A549 (cell line): Measurements from ENCODE around the gene BLMH.

Experiments
- CEBPB ChIP-seq, 2 experiments: fragments of >200 bp in 1 of 2; sonication (Bioruptor Twin) in 1 of 2; formaldehyde crosslinking in 1 of 2; IDR thresholded peaks; 2 replicates each; pipeline ENCODE4 v1.6.1; 2012 to 2016
- EP300 ChIP-seq, 2 experiments: fragments of >200 bp; sonication (Bioruptor Twin); formaldehyde crosslinking; IDR thresholded peaks; 2 replicates in 1 of 2; 3 replicates in 1 of 2; pipeline ENCODE4 v1.6.1; 2016 to 2017
- JUN ChIP-seq, 2 experiments: fragments of >200 bp; sonication (Bioruptor Twin); formaldehyde crosslinking; IDR thresholded peaks; 2 replicates in 1 of 2; 3 replicates in 1 of 2; pipeline ENCODE4 v1.6.1; 2016 to 2017
- MYC ChIP-seq: IDR thresholded peaks from 2 replicates; pipeline ENCODE4 v1.6.1; 2012; ENCODE audit warnings: mild to moderate bottlenecking, inconsistent platforms, low read length, improper control_type of control experiment, borderline replicate concordance
- NFE2L2 ChIP-seq: fragments of 150-350 bp; conservative IDR thresholded peaks from 2 replicates; pipeline ENCODE4 v1.6.1; 2014; ENCODE audit warnings: low read length
- POLR2A ChIP-seq: IDR thresholded peaks from 2 replicates; pipeline ENCODE4 v1.6.1; 2012; ENCODE audit warnings: mild to moderate bottlenecking, low read length
- RFX5 ChIP-seq: fragments of 450-650 bp; IDR thresholded peaks from 2 replicates; pipeline ENCODE4 v1.7.1; 2014; ENCODE audit warnings: antibody characterized with exemption, mild to moderate bottlenecking, moderate library complexity
- ZSCAN20 ChIP-seq: fragments of 250-450 bp; sonication (Bioruptor Pico); IDR thresholded peaks from 2 replicates; pipeline ENCODE4 v1.8.0; 2022; ENCODE audit warnings: mild to moderate bottlenecking, moderate library complexity
- TF ChIP-seq, protein P1 (sequence below): fragments of >200 bp; sonication (Bioruptor Twin); formaldehyde crosslinking; IDR thresholded peaks from 3 replicates; pipeline ENCODE4 v1.5.1; 2016
- TF ChIP-seq, protein P2 (sequence below): IDR thresholded peaks from 2 replicates; pipeline ENCODE4 v1.6.1; 2012

DNA sequence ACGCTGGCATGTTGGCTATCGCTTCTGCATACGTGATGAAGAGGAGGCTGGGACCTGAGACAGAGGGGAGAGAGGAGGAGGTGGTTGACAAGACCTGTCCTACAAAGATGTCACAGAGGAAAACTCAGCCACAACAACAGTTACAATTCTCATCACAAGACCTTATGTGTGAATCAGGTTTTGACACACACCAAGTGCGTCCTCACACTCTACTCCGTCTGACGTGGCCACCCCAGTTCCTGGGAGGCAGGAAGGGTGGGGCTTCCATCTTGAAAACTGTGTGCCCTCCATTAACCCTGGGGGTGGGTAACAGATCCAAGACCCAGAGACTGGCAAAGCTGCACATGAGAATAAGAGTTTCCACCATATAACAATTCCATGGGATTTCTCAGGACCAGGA lies 80.4 kb downstream of the BLMH start:
- TF ChIP-seq MYC (no peak), RFX5 (no peak), JUN (IDR thresholded peaks at IDR 0.05) (no peak), POLR2A (no peak), EP300 (IDR thresholded peaks at IDR 0.05) (no peak), CEBPB (IDR thresholded peaks at IDR 0.05) (no peak), ZSCAN20 (CRISPR knock-in tag) (no peak), NFE2L2 (no peak)
- TF ChIP-seq, protein P1, sequence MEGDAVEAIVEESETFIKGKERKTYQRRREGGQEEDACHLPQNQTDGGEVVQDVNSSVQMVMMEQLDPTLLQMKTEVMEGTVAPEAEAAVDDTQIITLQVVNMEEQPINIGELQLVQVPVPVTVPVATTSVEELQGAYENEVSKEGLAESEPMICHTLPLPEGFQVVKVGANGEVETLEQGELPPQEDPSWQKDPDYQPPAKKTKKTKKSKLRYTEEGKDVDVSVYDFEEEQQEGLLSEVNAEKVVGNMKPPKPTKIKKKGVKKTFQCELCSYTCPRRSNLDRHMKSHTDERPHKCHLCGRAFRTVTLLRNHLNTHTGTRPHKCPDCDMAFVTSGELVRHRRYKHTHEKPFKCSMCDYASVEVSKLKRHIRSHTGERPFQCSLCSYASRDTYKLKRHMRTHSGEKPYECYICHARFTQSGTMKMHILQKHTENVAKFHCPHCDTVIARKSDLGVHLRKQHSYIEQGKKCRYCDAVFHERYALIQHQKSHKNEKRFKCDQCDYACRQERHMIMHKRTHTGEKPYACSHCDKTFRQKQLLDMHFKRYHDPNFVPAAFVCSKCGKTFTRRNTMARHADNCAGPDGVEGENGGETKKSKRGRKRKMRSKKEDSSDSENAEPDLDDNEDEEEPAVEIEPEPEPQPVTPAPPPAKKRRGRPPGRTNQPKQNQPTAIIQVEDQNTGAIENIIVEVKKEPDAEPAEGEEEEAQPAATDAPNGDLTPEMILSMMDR = no peak
- TF ChIP-seq, protein P2, sequence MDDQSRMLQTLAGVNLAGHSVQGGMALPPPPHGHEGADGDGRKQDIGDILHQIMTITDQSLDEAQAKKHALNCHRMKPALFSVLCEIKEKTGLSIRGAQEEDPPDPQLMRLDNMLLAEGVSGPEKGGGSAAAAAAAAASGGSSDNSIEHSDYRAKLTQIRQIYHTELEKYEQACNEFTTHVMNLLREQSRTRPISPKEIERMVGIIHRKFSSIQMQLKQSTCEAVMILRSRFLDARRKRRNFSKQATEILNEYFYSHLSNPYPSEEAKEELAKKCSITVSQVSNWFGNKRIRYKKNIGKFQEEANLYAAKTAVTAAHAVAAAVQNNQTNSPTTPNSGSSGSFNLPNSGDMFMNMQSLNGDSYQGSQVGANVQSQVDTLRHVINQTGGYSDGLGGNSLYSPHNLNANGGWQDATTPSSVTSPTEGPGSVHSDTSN = no peak
